GM23338 (cell line): ENCODE measurements around the gene PPP1R15B. TPM values are rescaled to one million over a fixed set of nuclear protein-coding genes. Genes with fewer than 3 reads are reported as not detected.

Experiments used
- ATAC-seq: fragments of 200-7000 bp; cut with Tn5 transposase; 3 replicates; pipeline ENCODE4 v1.9.1; 2020
- DNase-seq: peaks from one replicate; pipeline ENCODE4 v3.0.0-alpha.2; 2015; ENCODE audit warnings: low spot score
- H2AFZ ChIP-seq: fragments of 200-600 bp; sonication (generic); 2 replicates; pipeline ENCODE4 v1.8.0; 2016; ENCODE audit warnings: antibody characterized with exemption, mild to moderate bottlenecking, moderate library complexity
- H3F3A ChIP-seq: fragments of 200-600 bp; sonication (generic); replicated peaks from 2 replicates; pipeline ENCODE4 v1.8.0; 2017; ENCODE audit warnings: antibody characterized with exemption, mixed run types, low read depth
- H3K27ac ChIP-seq: fragments of 200-600 bp; sonication (generic); 2 replicates; pipeline ENCODE4 v1.6.1; 2016; ENCODE audit warnings: low read depth
- H3K27me3 ChIP-seq: fragments of 200-600 bp; sonication (generic); 2 replicates; pipeline ENCODE4 v1.8.0; 2016; ENCODE audit warnings: mild to moderate bottlenecking, mixed run types, moderate library complexity; ENCODE audit not compliant: insufficient read depth
- H3K36me3 ChIP-seq: fragments of 200-600 bp; sonication (generic); 2 replicates; pipeline ENCODE4 v1.8.0; 2016; ENCODE audit warnings: mild to moderate bottlenecking; ENCODE audit not compliant: insufficient read depth
- H3K4me1 ChIP-seq: fragments of 200-600 bp; sonication (generic); 2 replicates; pipeline ENCODE4 v1.8.0; 2016; ENCODE audit warnings: mild to moderate bottlenecking, moderate library complexity; ENCODE audit not compliant: insufficient read depth
- H3K4me2 ChIP-seq: fragments of 200-600 bp; sonication (generic); 2 replicates; pipeline ENCODE4 v1.7.1; 2017; ENCODE audit warnings: mixed run types
- H3K4me3 ChIP-seq: fragments of 200-600 bp; sonication (generic); 2 replicates; pipeline ENCODE4 v1.6.1; 2016; ENCODE audit warnings: mixed run types
- H3K79me2 ChIP-seq: fragments of 200-600 bp; sonication (generic); replicated peaks from 2 replicates; pipeline ENCODE4 v1.8.0; 2017; ENCODE audit warnings: mild to moderate bottlenecking; ENCODE audit not compliant: insufficient read depth
- H3K9me2 ChIP-seq: fragments of 200-600 bp; sonication (generic); 2 replicates; pipeline ENCODE4 v1.8.0; 2017; ENCODE audit not compliant: insufficient read depth
- H4K20me1 ChIP-seq: fragments of 200-600 bp; sonication (generic); replicated peaks from 2 replicates; pipeline ENCODE4 v1.8.0; 2017; ENCODE audit warnings: mild to moderate bottlenecking; ENCODE audit not compliant: insufficient read depth
- H3K27ac Mint-ChIP-seq: 2 replicates; pipeline ENCODE4 v1.8.0; 2020; ENCODE audit warnings: inconsistent platforms, mild to moderate bottlenecking, moderate library complexity, mixed read lengths
- H3K27me3 Mint-ChIP-seq: 3 replicates; pipeline ENCODE4 v1.8.0; 2022; ENCODE audit warnings: low read depth, mild to moderate bottlenecking, moderate library complexity, mixed read lengths, inconsistent platforms; ENCODE audit not compliant: insufficient read depth, poor library complexity
- H3K36me3 Mint-ChIP-seq: 3 replicates; pipeline ENCODE4 v1.8.0; 2021; ENCODE audit warnings: low read depth, mild to moderate bottlenecking, inconsistent platforms, moderate library complexity, mixed read lengths
- H3K4me1 Mint-ChIP-seq: 3 replicates; pipeline ENCODE4 v1.8.0; 2020; ENCODE audit warnings: mild to moderate bottlenecking, inconsistent platforms, mixed read lengths
- H3K4me3 Mint-ChIP-seq: 3 replicates; pipeline ENCODE4 v1.8.0; 2021; ENCODE audit warnings: moderate library complexity, mild to moderate bottlenecking, inconsistent platforms, mixed read lengths
- H3K9me3 Mint-ChIP-seq: 3 replicates; pipeline ENCODE4 v1.8.0; 2020; ENCODE audit warnings: moderate library complexity, mild to moderate bottlenecking, inconsistent platforms, mixed read lengths
- CREB1 ChIP-seq: fragments of 250-450 bp; sonication (Bioruptor Pico); IDR thresholded peaks from 2 replicates; pipeline ENCODE4 v1.5.0; 2020; ENCODE audit warnings: low read depth, mild to moderate bottlenecking, moderate library complexity
- CTCF ChIP-seq, 2 experiments: fragments of 200-600 bp in 1 of 2; sonication (generic) in 1 of 2; conservative IDR thresholded peaks; 2 replicates each; pipeline versions ENCODE4 v1.5.1 to v1.6.1; 2016 to 2017; ENCODE audit warnings: antibody characterized with exemption in 2 of 2, low read depth in 2 of 2, mild to moderate bottlenecking in 2 of 2, moderate library complexity in 1 of 2
- EZH2 ChIP-seq: fragments of 200-600 bp; sonication (generic); IDR thresholded peaks from one replicate; pipeline ENCODE4 v1.8.0; 2017; ENCODE audit warnings: antibody characterized with exemption, mild to moderate bottlenecking, low read depth; ENCODE audit not compliant: unreplicated experiment
- EZH2phosphoT487 ChIP-seq: fragments of 200-600 bp; sonication (generic); IDR thresholded peaks from one replicate; pipeline ENCODE4 v1.8.1; 2018; ENCODE audit warnings: antibody characterized with exemption; ENCODE audit not compliant: unreplicated experiment
- JUNB ChIP-seq: IDR thresholded peaks from one replicate; pipeline ENCODE4 v1.6.1; 2016; ENCODE audit warnings: antibody characterized with exemption; ENCODE audit not compliant: unreplicated experiment
- NANOG ChIP-seq: IDR thresholded peaks from 2 replicates; pipeline ENCODE4 v1.6.1; 2016; ENCODE audit warnings: antibody characterized with exemption, borderline replicate concordance
- POLR2AphosphoS5 ChIP-seq: IDR thresholded peaks from 2 replicates; pipeline ENCODE4 v1.6.1; 2016; ENCODE audit warnings: antibody characterized with exemption, low read depth
- ZNF114 ChIP-seq: fragments of 250-450 bp; sonication (Bioruptor Pico); IDR thresholded peaks from 2 replicates; pipeline ENCODE4 v1.5.0; 2020; ENCODE audit warnings: mild to moderate bottlenecking, moderate library complexity
- ZNF331 ChIP-seq: fragments of 250-450 bp; sonication (Bioruptor Pico); IDR thresholded peaks from 2 replicates; pipeline ENCODE4 v1.5.0; 2020; ENCODE audit warnings: low read depth, mild to moderate bottlenecking, moderate library complexity
- polyA plus RNA-seq: library from polyadenylated mRNA; unstranded; fragments of >200 nt; fragmentation: Nextera tagmentation; extraction: Ambion mirVana; gene quantifications from 2 replicates; pipeline ENCODE4 v1.2.1, GENCODE V29; 2016
- total RNA-seq: library from RNA; depleted of rRNA; stranded (reverse); fragments of >200 nt; shearing (Covaris generic); gene quantifications from 2 replicates; pipeline ENCODE4 v1.2.3, GENCODE V29; 2014
- TF ChIP-seq, protein P1 (sequence below): IDR thresholded peaks from 2 replicates; pipeline ENCODE4 v1.6.1; 2016; ENCODE audit warnings: antibody characterized with exemption

PPP1R15B gene
- total and polyA plus RNA-seq, 2 experiments from 2014 or later: 17.3 to 64.3 TPM

GRCh38 chr1:204383163-204383904 is 28.3 kb downstream of the PPP1R15B start:
- H3K4me1 ChIP-seq: 0 out of 2 replicates have a peak, but pooled peaks cover 3% of the 10 kb centered on the region
- H3K27me3 Mint-ChIP-seq: peaks cover 6% of the 10 kb centered on the region
- H3K27ac Mint-ChIP-seq: no peak overlapping the region
- DNase-seq: no peak
- H3K79me2 ChIP-seq: no peaks in the 10 kb centered on the region; the same call in 1 of the 2 replicates
- H3F3A ChIP-seq: 0 out of 2 replicates have a peak, but pooled peaks cover 4% of the 10 kb centered on the region
- no peak for TF ChIP-seq NANOG
- peak; percentile 24 to 40; a peak in 3 of 4 replicates for TF ChIP-seq CTCF (conservative IDR thresholded peaks at IDR 0.05; ENCODE audit: low read depth in 2 of 2)
- TF ChIP-seq ZNF331 (CRISPR knock-in tag): no peak
- no peak for TF ChIP-seq JUNB
- ATAC-seq: no peak
- H3K4me3 Mint-ChIP-seq: no peak overlapping the region
- no peak overlapping the region for H3K4me2 ChIP-seq
- no peaks in the 10 kb centered on the region for H3K36me3 Mint-ChIP-seq
- H3K9me3 Mint-ChIP-seq: no peaks in the 10 kb centered on the region
- H4K20me1 ChIP-seq: no peaks in the 10 kb centered on the region
- no peak overlapping the region for H3K27ac ChIP-seq
- H3K4me3 ChIP-seq: no peak overlapping the region
- H3K27me3 ChIP-seq: peaks cover 28% of the 10 kb centered on the region
- H3K4me1 Mint-ChIP-seq: peaks cover 2% of the 10 kb centered on the region; the same call in 2 of the 3 replicates
- no peak overlapping the region for H2AFZ ChIP-seq
- no peaks in the 10 kb centered on the region for H3K9me2 ChIP-seq
- no peaks in the 10 kb centered on the region for H3K36me3 ChIP-seq

GRCh38 chr1:204382714-204383083 is 28.9 kb downstream of the PPP1R15B start:
- ATAC-seq (no peak), DNase-seq (no peak)
- no peak overlapping the region for H3K4me3 ChIP-seq
- no peaks in the 10 kb centered on the region for H3K9me2 ChIP-seq
- Mint-ChIP-seq H3K27ac (no peak overlapping the region), H3K9me3 (no peaks in the 10 kb centered on the region), H3K4me3 (no peak overlapping the region), H3K36me3 (no peaks in the 10 kb centered on the region), H3K27me3 (peaks cover 12% of the 10 kb centered on the region), H3K4me1 (peaks cover 4% of the 10 kb centered on the region; the same call in 2 of the 3 replicates)
- H3K27me3 ChIP-seq: peaks cover 35% of the 10 kb centered on the region
- H3K27ac ChIP-seq: no peak overlapping the region
- 0 out of 2 replicates have a peak, but pooled peaks cover 4% of the 10 kb centered on the region for H3F3A ChIP-seq
- H4K20me1 ChIP-seq: no peaks in the 10 kb centered on the region
- no peak overlapping the region for H3K4me2 ChIP-seq
- TF ChIP-seq POLR2AphosphoS5: no peak
- no peak for TF ChIP-seq EZH2
- no peak for TF ChIP-seq CTCF (conservative IDR thresholded peaks at IDR 0.05; ENCODE audit: low read depth in 2 of 2)
- TF ChIP-seq CREB1 (CRISPR knock-in tag): no peak
- TF ChIP-seq, protein P1, sequence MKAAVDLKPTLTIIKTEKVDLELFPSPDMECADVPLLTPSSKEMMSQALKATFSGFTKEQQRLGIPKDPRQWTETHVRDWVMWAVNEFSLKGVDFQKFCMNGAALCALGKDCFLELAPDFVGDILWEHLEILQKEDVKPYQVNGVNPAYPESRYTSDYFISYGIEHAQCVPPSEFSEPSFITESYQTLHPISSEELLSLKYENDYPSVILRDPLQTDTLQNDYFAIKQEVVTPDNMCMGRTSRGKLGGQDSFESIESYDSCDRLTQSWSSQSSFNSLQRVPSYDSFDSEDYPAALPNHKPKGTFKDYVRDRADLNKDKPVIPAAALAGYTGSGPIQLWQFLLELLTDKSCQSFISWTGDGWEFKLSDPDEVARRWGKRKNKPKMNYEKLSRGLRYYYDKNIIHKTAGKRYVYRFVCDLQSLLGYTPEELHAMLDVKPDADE: no peak
- TF ChIP-seq NANOG: no peak
- TF ChIP-seq EZH2phosphoT487: no peak
- TF ChIP-seq ZNF114 (CRISPR knock-in tag): no peak
- no peaks in the 10 kb centered on the region for H3K36me3 ChIP-seq
- H3K79me2 ChIP-seq: no peaks in the 10 kb centered on the region; the same call in 1 of the 2 replicates
- H2AFZ ChIP-seq: no peak overlapping the region
- 0 out of 2 replicates have a peak, but pooled peaks cover 3% of the 10 kb centered on the region for H3K4me1 ChIP-seq
